Esophagus squamous epithelium (tissue), 4 donors: ENCODE measurements around the gene RPGRIP1.
"Not testable (repeated sequence)": the region's sequence is repeated elsewhere in the genome, so short reads cannot be mapped to it uniquely, and the experiment has no call there.

ENCODE experiments used
- CTCF ChIP-seq, 6 experiments: fragments of 450-650 bp in 4 of 6; fragments of 200-600 bp in 2 of 6; sonication (generic) in 2 of 6; IDR thresholded peaks; one replicate each; pipeline ENCODE4 v1.5.1; 2016 to 2019; ENCODE audit warnings: antibody characterized with exemption in 6 of 6, mild to moderate bottlenecking in 4 of 6, moderate library complexity in 4 of 6
- POLR2A ChIP-seq, 4 donors: fragments of 450-650 bp; IDR thresholded peaks; one replicate each; pipeline ENCODE4 v1.6.1; 2017; ENCODE audit warnings: antibody characterized with exemption in 4 of 4, mild to moderate bottlenecking in 4 of 4, moderate library complexity in 3 of 4

DNA sequence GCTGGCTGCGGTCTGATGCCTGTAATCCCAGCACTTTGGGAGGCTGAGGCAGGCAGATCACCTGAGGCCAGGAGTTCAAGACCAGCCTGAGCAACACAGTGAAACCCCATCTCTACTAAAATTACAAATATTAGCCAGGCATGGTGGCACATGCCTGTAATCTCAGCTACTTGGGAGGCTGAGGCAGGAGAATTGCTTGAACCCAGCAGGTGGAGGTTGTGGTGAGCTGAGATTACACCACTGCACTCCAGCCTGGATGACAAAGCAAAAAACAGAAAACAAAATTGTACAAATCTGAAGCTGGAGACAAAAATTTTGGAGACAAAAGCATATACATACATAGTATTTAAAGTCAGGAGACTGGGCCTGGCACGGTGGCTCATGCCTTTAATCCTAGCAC lies 6.6 kb downstream of the RPGRIP1 start:
- TF ChIP-seq CTCF, POLR2A (IDR thresholded peaks at IDR 0.05): not testable (repeated sequence)
